ENCODE measurements around the gene SLC12A4.
A peak's percentile ranks its signal among the peaks of the same experiment; 100 is the strongest.

SLC12A4 gene

GRCh38 chr16:67986949-67987348 is 18.5 kb upstream of the SLC12A4 start:
- no peak for DNase-seq (ENCODE audit: low spot score)
- Histone ChIP-seq H3K4me3 (no peak overlapping the region), H3K27ac (no peak overlapping the region)
- TF ChIP-seq CTCF (IDR thresholded peaks at IDR 0.05), result no peak

GRCh38 chr16:67982011-67982696 is 13.7 kb upstream of the SLC12A4 start:
- no peak for TF ChIP-seq CTCF (IDR thresholded peaks at IDR 0.05)
- DNase-seq (ENCODE audit: low spot score), result no peak
- H3K27ac ChIP-seq, result no peak overlapping the region
- no peak overlapping the region for H3K4me3 ChIP-seq

GRCh38 chr16:67979955-67980678 is 11.7 kb upstream of the SLC12A4 start, which contains the start of gene DPEP3:
TSS of gene DPEP3 (minus strand) at chr16:67980499. CDS start at chr16:67980380, 119 bp downstream.
- no peak for TF ChIP-seq CTCF (IDR thresholded peaks at IDR 0.05)
- H3K27ac ChIP-seq, result no peak within 1 kb of the TSS
- H3K4me3 ChIP-seq, result no peak within 1 kb of the TSS
- DNase-seq (ENCODE audit: low spot score), result peak; percentile 68

GRCh38 chr16:67977469-67978227 is 9.2 kb upstream of the SLC12A4 start:
- no peak for DNase-seq (ENCODE audit: low spot score)
- no peak overlapping the region for H3K27ac ChIP-seq
- TF ChIP-seq CTCF (IDR thresholded peaks at IDR 0.05), result no peak
- H3K4me3 ChIP-seq, result no peak overlapping the region

GRCh38 chr16:67977005-67977404 is 8.6 kb upstream of the SLC12A4 start:
- H3K4me3 ChIP-seq, result no peak overlapping the region
- H3K27ac ChIP-seq, result no peak overlapping the region
- DNase-seq (ENCODE audit: low spot score), result no peak
- TF ChIP-seq CTCF (IDR thresholded peaks at IDR 0.05), result no peak

- DNase-seq (ENCODE audit: low spot score), result no peak
- no peak overlapping the region for H3K27ac ChIP-seq
- H3K4me3 ChIP-seq, result no peak overlapping the region
- TF ChIP-seq CTCF (IDR thresholded peaks at IDR 0.05), result no peak
These were observed 7.8 kb upstream of the SLC12A4 start for GRCh38 chr16:67976205-67976604.
